HFFc6 (cell line): ENCODE data around the gene DPYSL4. TPM values are rescaled to one million over a fixed set of nuclear protein-coding genes. Genes with fewer than 3 reads are reported as not detected.

Source experiments
- DNase-seq: peaks from one replicate; pipeline ENCODE4 v3.0.0-alpha.2; 2018
- H3K27ac Mint-ChIP-seq: 2 replicates; pipeline ENCODE4 v1.8.0; 2020; ENCODE audit warnings: mild to moderate bottlenecking, mixed read lengths
- H3K27me3 Mint-ChIP-seq: 2 replicates; pipeline ENCODE4 v1.8.0; 2021; ENCODE audit warnings: mild to moderate bottlenecking, moderate library complexity, mixed read lengths; ENCODE audit not compliant: insufficient read depth
- H3K36me3 Mint-ChIP-seq: 2 replicates; pipeline ENCODE4 v1.8.0; 2021; ENCODE audit warnings: low read depth, mixed read lengths
- H3K4me1 Mint-ChIP-seq: 2 replicates; pipeline ENCODE4 v1.8.0; 2020; ENCODE audit warnings: low read depth, mixed read lengths
- H3K4me3 Mint-ChIP-seq: 2 replicates; pipeline ENCODE4 v1.8.0; 2020; ENCODE audit warnings: mild to moderate bottlenecking, moderate library complexity, mixed read lengths
- H3K9me3 Mint-ChIP-seq: 2 replicates; pipeline ENCODE4 v1.8.0; 2020; ENCODE audit warnings: mild to moderate bottlenecking, mixed read lengths
- total RNA-seq, 6 experiments: library from RNA; stranded (reverse); fragmentation: NEBNext Ultra II Directional; extraction: Animal tissue kit (Norgen Biotek cat#: 25700); gene quantifications; 2 replicates in 1 of 6; 3 replicates in 5 of 6; pipeline ENCODE4 v1.2.3, GENCODE V29; 2021
- TF ChIP-seq, protein P1 (sequence below): fragments of 200-600 bp; sonication (generic); IDR thresholded peaks from 2 replicates; pipeline ENCODE4 v1.5.0; 2021; ENCODE audit warnings: antibody characterized with exemption, mild to moderate bottlenecking

DPYSL4 gene
- total RNA-seq, 6 experiments from 2014 or later = 0.13 to 2.4 (median 0.34) TPM

- DNase-seq = no peak
- H3K4me3 Mint-ChIP-seq = no peak overlapping the region
- H3K27me3 Mint-ChIP-seq = peaks cover 17% of the 10 kb centered on the region
- no peak overlapping the region for H3K27ac Mint-ChIP-seq
- no peaks in the 10 kb centered on the region for H3K4me1 Mint-ChIP-seq
- TF ChIP-seq, protein P1, sequence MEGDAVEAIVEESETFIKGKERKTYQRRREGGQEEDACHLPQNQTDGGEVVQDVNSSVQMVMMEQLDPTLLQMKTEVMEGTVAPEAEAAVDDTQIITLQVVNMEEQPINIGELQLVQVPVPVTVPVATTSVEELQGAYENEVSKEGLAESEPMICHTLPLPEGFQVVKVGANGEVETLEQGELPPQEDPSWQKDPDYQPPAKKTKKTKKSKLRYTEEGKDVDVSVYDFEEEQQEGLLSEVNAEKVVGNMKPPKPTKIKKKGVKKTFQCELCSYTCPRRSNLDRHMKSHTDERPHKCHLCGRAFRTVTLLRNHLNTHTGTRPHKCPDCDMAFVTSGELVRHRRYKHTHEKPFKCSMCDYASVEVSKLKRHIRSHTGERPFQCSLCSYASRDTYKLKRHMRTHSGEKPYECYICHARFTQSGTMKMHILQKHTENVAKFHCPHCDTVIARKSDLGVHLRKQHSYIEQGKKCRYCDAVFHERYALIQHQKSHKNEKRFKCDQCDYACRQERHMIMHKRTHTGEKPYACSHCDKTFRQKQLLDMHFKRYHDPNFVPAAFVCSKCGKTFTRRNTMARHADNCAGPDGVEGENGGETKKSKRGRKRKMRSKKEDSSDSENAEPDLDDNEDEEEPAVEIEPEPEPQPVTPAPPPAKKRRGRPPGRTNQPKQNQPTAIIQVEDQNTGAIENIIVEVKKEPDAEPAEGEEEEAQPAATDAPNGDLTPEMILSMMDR = no peak
- H3K9me3 Mint-ChIP-seq = no peaks in the 10 kb centered on the region
- H3K36me3 Mint-ChIP-seq = no peaks in the 10 kb centered on the region
Measured at GRCh38 chr10:132193907-132194552, 7.3 kb downstream of the DPYSL4 start.

- no peak for DNase-seq
- no peak overlapping the region for H3K4me3 Mint-ChIP-seq
- no peaks in the 10 kb centered on the region for H3K4me1 Mint-ChIP-seq
- H3K9me3 Mint-ChIP-seq = no peaks in the 10 kb centered on the region
- no peaks in the 10 kb centered on the region for H3K36me3 Mint-ChIP-seq
- TF ChIP-seq, protein P1 = no peak
- H3K27me3 Mint-ChIP-seq = peaks cover 11% of the 10 kb centered on the region; the same call in 1 of the 2 replicates
- no peak overlapping the region for H3K27ac Mint-ChIP-seq
Measured at GRCh38 chr10:132194726-132195125, 8.0 kb downstream of the DPYSL4 start.

DNA sequence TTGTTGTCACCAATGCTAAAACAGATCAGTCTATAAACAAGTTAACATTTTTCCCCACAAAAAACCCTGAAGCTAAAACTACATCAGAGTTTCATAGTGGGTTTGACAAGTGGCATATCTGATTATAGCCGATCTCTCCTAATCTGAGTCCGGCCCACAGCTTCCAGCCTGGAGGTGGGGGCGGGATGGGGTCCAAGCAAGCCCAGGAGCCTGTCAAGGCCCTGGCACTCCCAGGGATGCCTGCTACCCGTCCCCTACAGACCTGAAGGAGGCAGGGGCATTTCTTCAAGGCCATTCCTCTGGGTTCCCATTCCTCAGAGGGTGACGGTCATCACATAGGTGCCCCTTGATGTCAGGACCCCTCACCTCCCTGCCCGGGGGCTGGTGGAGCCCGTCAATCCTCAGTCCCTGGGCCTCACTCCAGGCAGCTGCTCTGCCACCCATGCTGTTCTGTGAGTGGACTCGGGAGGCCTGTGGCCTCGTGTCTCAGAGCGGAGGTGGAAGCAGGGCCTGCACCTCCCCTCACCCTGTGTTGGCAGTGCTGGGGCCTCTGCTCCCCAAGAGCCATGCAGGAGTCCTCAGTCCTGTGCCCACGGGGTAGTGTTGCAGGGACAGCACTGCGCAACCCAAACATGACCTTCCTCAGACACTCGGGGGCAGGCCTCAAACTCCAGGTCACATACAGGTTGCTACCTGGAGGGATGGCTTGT lies 8.8 kb downstream of the DPYSL4 start:
- no peaks in the 10 kb centered on the region for H3K9me3 Mint-ChIP-seq
- TF ChIP-seq, protein P1 = no peak
- H3K27ac Mint-ChIP-seq = no peak overlapping the region
- peaks cover 3% of the 10 kb centered on the region; the same call in 1 of the 2 replicates for H3K27me3 Mint-ChIP-seq
- H3K36me3 Mint-ChIP-seq = no peaks in the 10 kb centered on the region
- DNase-seq = no peak
- H3K4me3 Mint-ChIP-seq = no peak overlapping the region
- H3K4me1 Mint-ChIP-seq = no peaks in the 10 kb centered on the region

GRCh38 chr10:132196178-132197113 lies 9.7 kb downstream of the DPYSL4 start:
- Mint-ChIP-seq H3K36me3 (no peaks in the 10 kb centered on the region), H3K4me1 (no peaks in the 10 kb centered on the region), H3K4me3 (no peak overlapping the region), H3K27ac (no peak overlapping the region), H3K9me3 (no peaks in the 10 kb centered on the region), H3K27me3 (peaks cover 2% of the 10 kb centered on the region; the same call in 1 of the 2 replicates)
- TF ChIP-seq, protein P1 = no peak
- no peak for DNase-seq

DNA sequence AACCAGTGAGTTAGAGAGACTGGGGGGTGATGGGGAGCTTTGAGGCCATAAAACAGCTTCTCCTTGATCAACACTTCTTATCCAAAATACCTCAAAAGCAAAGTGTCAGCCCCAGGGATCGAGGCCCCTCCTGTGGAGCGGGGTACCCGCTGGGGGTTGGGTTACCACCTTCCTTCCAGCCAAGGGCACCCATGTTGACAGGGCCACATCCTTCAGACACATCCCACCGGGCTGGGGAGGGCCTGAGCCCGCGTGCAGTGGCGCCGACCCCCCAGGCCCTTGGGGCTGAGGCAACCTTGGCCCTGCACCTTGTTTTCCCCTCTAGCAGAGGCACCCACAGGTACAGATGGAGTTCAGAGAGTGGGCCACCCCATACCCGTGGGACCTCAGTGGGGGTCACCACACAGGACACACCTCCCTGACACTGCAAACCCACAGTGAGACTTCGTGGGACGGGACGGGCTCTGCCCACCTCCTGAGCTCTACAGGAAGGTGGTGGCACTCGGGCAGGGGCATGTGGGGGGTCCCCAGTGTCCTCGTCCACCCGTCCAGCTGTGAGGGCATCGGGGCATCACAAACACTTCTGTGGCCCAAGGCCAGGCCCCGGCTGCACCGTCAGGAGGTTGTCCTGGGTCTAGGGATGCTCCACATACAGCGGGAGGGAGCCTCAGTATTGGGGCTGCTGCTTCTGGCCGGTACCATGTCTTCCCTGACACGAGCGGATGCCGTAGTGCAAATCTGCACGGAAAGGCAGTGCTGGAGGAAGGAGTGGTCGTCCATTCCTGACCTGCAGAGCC lies 10.7 kb downstream of the DPYSL4 start:
- H3K4me3 Mint-ChIP-seq = no peak overlapping the region
- H3K9me3 Mint-ChIP-seq = no peaks in the 10 kb centered on the region
- no peaks in the 10 kb centered on the region for H3K27me3 Mint-ChIP-seq
- TF ChIP-seq, protein P1 = no peak
- no peak for DNase-seq
- no peaks in the 10 kb centered on the region for H3K4me1 Mint-ChIP-seq
- H3K27ac Mint-ChIP-seq = no peak overlapping the region
- no peaks in the 10 kb centered on the region for H3K36me3 Mint-ChIP-seq
